Activated T-helper 2 cell treated with anti-CD3 and anti-CD28 coated beads, Interferon-gamma antibody, Interleukin-2, Interleukin-4, amounts not matched to agents 10 μg/mL and 5 μg/mL and 100 μg/mL, durations not matched to agents 14 hours and 24 hours and 36 hours (primary cell): Measurements from ENCODE around the gene GLB1L2. TPM values are rescaled to one million over a fixed set of nuclear protein-coding genes. Genes with fewer than 3 reads are reported as not detected.

Experiments
- DNase-seq: peaks from one replicate; pipeline ENCODE4 v3.0.0; 2021; ENCODE audit warnings: low spot score
- H3K27ac Mint-ChIP-seq: one replicate; pipeline ENCODE4 v1.8.0; 2021; ENCODE audit warnings: mixed read lengths
- H3K27me3 Mint-ChIP-seq: one replicate; pipeline ENCODE4 v1.8.0; 2021; ENCODE audit warnings: low read depth, mixed read lengths
- H3K36me3 Mint-ChIP-seq: one replicate; pipeline ENCODE4 v1.8.0; 2021; ENCODE audit warnings: low read depth, mixed read lengths
- H3K4me1 Mint-ChIP-seq: one replicate; pipeline ENCODE4 v1.8.0; 2021; ENCODE audit warnings: low read depth, mixed read lengths
- H3K4me3 Mint-ChIP-seq: one replicate; pipeline ENCODE4 v1.8.0; 2021; ENCODE audit warnings: low read depth, mild to moderate bottlenecking, moderate library complexity, mixed read lengths
- H3K9me3 Mint-ChIP-seq: one replicate; pipeline ENCODE4 v1.8.0; 2021; ENCODE audit warnings: mixed read lengths
- intact Hi-C: fragments of 100-400 bp; cut with micrococcal nuclease; formaldehyde crosslinking; loops from one replicate; pipeline ENCODE4 v1.15.1; 2023
- total RNA-seq: library from RNA; stranded (reverse); gene quantifications from 2 replicates; pipeline ENCODE4 v1.2.3, GENCODE V29; 2022

Gene GLB1L2
- total RNA-seq, 1 donor from 2014 or later: 3.1 TPM

DNA sequence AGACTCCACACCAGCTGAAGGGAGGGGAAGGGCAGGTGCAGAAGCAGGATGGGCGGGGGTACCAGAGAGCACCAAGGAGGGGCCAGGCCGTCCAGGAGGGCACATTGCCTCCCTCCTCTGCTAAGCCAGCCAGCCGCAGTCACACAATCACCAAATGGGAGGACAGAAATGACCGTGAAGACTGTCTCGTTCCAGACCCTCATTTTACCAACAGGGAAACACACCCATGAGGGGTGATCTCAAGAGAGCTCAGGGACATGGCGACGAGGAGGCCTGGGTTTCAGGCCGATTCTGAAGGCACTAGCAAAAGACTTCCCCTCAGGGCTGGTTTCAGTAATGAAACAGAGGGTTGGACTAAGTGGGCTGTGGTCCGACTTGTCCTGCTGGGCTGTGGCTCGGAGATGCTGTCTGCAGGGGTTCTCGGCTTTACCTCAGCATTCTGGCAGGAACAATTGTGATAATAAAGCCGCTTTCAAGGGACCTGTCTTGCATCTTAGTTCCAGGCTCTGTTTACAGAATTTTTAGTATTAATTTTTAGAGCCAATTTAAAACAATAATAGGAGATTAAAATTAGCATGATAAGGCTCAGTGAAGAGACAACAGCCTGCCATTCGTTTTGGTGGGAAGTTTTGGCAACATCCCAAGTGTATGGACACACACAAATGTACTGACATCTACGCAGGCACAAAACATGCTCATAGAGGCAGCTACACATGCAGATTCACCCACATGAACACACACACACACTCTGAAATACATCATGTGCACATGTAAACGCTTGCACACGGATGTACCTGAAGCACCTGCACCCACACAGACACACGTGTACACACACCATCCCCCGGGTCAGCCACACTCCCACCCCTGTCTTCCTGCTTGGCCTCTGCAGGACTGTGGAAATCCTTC, 82.3 kb downstream of the GLB1L2 start:
- Mint-ChIP-seq H3K4me3 (peak overlapping the region; percentile 1), H3K9me3 (no peaks in the 10 kb centered on the region), H3K36me3 (no peaks in the 10 kb centered on the region), H3K27ac (no peak overlapping the region), H3K27me3 (peaks cover 56% of the 10 kb centered on the region), H3K4me1 (peaks cover 3% of the 10 kb centered on the region)
- DNase-seq: no peak
- intact Hi-C loops: no loop called here

DNA sequence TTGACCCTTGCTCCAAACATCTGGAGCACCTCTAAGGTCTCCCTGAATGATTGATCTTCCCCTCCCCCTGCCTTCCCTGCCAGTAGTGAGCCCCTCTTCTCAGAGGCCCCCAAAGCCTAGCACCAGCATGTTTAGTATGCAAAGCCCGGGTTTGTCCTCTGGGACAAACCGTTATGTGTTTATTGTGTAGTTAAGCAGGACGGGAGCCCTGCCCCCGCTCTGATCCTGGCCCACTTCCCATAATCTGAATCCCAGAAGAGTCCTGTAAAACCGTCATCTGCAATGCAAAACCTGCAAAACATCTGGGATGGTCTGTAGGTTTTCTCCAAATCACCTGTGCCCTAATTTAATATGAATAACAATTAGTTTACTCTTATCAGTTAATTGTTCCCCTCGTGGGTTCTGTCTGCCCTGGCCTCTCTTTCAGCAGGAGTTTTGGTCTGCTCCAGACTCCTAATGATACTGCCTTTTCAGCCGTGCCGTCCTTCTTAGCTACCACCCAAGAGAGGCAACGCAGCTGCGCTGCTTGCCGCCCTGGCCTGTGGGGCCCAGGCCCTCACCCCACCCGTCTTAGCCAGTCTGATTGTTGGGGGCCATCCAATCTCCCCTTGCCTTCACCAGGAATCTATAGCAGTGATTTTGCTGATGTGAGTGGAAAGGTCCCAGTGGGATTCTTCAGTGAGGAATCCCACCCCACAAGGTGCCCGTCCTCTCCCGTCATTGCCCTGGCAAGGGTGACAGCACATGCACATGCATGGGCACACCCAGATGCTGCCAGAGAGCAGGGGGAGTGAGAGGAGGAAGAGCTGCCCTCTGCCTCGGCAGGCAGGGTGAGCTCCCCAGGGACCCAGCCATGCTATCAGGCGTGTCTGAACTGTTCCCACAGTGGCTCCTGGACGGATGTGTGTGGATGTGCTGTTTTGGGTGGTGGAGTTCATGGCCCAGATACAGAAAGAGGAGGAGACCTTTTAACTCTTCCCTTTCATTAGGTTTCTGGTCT, 83.3 kb downstream of the GLB1L2 start:
- Mint-ChIP-seq H3K27me3 (peaks cover 46% of the 10 kb centered on the region), H3K9me3 (no peaks in the 10 kb centered on the region), H3K27ac (no peak overlapping the region), H3K4me1 (peaks cover 3% of the 10 kb centered on the region), H3K4me3 (no peak overlapping the region), H3K36me3 (no peaks in the 10 kb centered on the region)
- intact Hi-C loops: no loop called here
- no peak for DNase-seq

DNA sequence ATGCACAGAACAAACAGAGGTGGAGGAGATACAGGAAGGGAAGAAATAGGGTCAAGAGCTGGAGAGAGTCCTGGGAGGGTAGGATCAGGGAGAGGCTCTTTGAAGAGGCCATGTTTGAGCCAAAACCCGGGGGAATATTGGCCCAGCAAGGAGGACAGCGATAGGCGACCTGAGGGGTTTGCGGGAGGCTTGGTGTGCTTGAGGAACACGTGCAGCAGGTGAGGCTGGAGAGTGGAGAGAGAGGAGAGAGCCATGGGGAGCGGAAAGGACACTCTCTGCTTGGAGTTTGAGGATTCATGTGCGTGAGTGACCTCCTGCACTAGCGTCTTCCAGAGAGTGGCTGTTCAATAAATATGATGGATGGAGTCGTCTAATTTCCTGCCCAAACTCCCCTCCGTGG, 84.9 kb downstream of the GLB1L2 start:
- Mint-ChIP-seq H3K4me3 (no peak overlapping the region), H3K4me1 (peaks cover 2% of the 10 kb centered on the region), H3K27ac (no peak overlapping the region), H3K9me3 (no peaks in the 10 kb centered on the region), H3K36me3 (no peaks in the 10 kb centered on the region), H3K27me3 (peaks cover 35% of the 10 kb centered on the region)
- DNase-seq: no peak
- intact Hi-C loops: no loop called here

DNA sequence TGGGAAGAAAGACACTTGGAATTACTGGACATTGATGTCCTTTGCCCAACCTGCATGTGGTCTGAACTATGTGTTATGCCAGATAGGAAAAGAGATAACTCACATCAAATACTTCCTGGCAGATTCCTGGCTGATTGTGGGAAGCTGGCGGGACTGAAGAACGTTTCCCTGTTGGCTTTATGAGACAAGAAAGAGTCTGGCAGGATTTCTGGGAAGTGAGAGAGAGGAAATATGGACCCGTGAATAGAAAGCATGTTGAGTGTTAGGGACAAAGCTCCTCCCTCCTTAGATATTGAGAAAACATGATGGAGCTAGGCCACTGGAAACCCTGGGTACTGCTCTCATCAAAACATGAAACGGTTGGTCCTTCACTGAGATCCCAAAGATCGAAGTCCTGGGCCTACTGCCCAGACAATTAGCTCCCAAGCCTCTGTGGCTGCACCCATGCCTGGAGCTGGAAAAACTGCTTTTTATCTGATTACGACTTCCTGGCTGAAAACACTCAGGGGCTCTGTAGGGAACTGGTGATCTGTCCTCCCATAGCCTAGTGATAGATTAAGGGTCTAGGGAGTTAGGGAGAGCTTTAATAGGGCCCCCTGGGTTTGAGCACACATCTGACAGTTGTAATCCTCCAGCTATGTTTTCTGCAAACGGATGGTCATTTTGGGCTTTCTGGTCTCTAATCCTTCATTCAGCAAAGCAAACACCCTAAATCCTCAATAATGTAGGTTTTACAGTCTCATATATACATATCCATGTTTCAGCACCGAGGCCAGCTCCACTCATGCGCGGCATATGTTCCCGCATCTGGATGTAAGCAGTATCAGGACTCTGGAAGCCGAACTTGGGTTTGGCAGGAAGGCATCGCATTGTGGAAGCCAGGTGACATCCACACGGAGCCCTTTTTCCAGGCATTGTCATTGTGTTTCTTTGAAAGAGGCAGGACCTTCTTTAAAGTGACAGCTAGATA, 86.4 kb downstream of the GLB1L2 start:
- no peaks in the 10 kb centered on the region for H3K9me3 Mint-ChIP-seq
- no peak overlapping the region for H3K4me3 Mint-ChIP-seq
- H3K4me1 Mint-ChIP-seq: no peaks in the 10 kb centered on the region
- no peak overlapping the region for H3K27ac Mint-ChIP-seq
- intact Hi-C loops: no loop called here
- no peak for DNase-seq
- H3K27me3 Mint-ChIP-seq: peaks cover 35% of the 10 kb centered on the region
- no peaks in the 10 kb centered on the region for H3K36me3 Mint-ChIP-seq

DNA sequence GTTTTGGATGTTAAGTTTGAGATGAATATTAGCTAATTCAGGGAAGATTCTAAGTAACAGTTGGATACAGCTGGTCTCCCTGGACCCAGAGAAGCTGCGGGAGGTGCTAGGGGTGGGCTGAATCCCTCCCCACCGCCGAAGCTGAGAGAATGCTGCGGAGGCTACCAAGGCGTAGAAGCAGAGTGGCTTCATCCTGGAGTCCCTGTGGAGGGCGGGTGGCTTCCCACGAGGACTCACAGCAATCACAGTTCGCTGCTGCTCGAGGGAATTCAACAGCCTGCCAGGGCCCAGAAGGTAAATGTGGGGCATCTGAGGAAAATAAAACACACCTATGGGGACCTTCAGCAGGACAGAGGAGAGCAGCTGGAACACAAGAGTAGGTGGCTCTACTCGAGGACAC, 91.3 kb downstream of the GLB1L2 start:
- H3K27me3 Mint-ChIP-seq: peaks cover 10% of the 10 kb centered on the region
- H3K36me3 Mint-ChIP-seq: no peaks in the 10 kb centered on the region
- H3K4me3 Mint-ChIP-seq: no peak overlapping the region
- H3K4me1 Mint-ChIP-seq: no peaks in the 10 kb centered on the region
- H3K9me3 Mint-ChIP-seq: no peaks in the 10 kb centered on the region
- no peak overlapping the region for H3K27ac Mint-ChIP-seq
- intact Hi-C loops: no loop called here
- no peak for DNase-seq

DNA sequence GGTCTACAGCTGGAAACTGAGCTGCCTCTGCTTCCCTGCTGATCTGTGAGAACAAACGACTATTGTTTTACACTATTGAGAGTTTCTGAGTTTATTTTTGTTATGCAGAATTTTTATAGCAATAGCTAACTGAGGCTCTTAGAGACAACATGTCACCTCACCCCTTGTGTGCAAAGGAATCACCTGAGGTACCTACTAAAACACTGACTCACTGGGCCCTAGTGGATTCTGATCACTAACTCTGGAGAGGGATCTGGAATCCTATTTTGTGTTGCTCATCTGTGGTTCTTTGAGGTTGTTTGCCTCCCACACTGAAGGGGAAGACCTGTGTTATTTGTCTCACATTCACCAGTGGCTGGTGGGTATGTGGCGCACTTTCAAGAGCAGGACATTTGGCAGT, 93.6 kb downstream of the GLB1L2 start:
- intact Hi-C loops: no loop called here
- Mint-ChIP-seq H3K4me1 (no peaks in the 10 kb centered on the region), H3K4me3 (no peak overlapping the region), H3K27me3 (peaks cover 10% of the 10 kb centered on the region), H3K9me3 (no peaks in the 10 kb centered on the region), H3K27ac (no peak overlapping the region), H3K36me3 (no peaks in the 10 kb centered on the region)
- no peak for DNase-seq

Other genes with a start within 250 kb of the GLB1L2 start
- gene NCAPD3, start 108.0 kb upstream of the GLB1L2 start, total RNA-seq: 98.2 and 99.9 TPM in 2 replicates
- 41.7 and 43.8 TPM in 2 replicates for gene VPS26B, start 107.3 kb upstream of the GLB1L2 start, total RNA-seq
- 55.6 and 60.8 TPM in 2 replicates for gene THYN1, start 78.6 kb upstream of the GLB1L2 start, total RNA-seq
- 27.3 and 27.7 TPM in 2 replicates for gene ACAD8, start 78.4 kb upstream of the GLB1L2 start, total RNA-seq
- 14.5 and 15.4 TPM in 2 replicates for gene GLB1L3, start 55.6 kb upstream of the GLB1L2 start, total RNA-seq
- 0.05 and 0.27 TPM in 2 replicates for gene B3GAT1, start 80.3 kb downstream of the GLB1L2 start, total RNA-seq